ENCODE results near the gene CNTLN.

- no peak for TF ChIP-seq CTCF (IDR thresholded peaks at IDR 0.05; ENCODE audit: insufficient read depth, low read length, poor library complexity, severe bottlenecking)
- no peak for TF ChIP-seq EZH2phosphoT487 (conservative IDR thresholded peaks at IDR 0.05; ENCODE audit: low read length)
Measured at GRCh38 chr9:17332115-17332514, 197.3 kb downstream of the CNTLN start.
